NCI-H2171 treated with DMSO at 0.1 percent for 48 hours (cell line): ENCODE measurements around the gene SMIM44.
"Not testable (repeated sequence)": the region's sequence is repeated elsewhere in the genome, so short reads cannot be mapped to it uniquely, and the experiment has no call there.

Experiments used
- DNase-seq: peaks from one replicate; lab custom pipeline; 2025; lab: John Stamatoyannopoulos, UW

The SMIM44 gene

DNA sequence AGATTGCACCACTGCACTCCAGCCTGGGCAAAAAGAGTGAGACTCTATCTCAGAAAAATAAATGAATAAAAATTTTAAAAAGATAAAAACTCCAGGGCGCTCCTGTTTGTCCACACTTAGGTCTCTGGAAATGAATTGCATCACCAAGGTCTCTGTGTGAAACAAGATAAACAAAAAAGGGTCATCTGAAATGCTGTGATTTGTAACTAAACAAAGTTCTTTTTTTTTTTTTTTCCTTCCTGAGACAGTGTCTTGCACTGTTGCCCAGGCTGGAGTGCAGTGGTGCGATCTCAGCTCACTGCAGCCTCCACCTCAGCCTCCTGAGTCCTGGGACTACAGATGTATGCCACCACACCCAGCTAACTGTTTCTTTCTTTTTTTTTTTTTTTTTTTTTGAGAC, 34.4 kb upstream of the SMIM44 start:
- no peak for DNase-seq

DNA sequence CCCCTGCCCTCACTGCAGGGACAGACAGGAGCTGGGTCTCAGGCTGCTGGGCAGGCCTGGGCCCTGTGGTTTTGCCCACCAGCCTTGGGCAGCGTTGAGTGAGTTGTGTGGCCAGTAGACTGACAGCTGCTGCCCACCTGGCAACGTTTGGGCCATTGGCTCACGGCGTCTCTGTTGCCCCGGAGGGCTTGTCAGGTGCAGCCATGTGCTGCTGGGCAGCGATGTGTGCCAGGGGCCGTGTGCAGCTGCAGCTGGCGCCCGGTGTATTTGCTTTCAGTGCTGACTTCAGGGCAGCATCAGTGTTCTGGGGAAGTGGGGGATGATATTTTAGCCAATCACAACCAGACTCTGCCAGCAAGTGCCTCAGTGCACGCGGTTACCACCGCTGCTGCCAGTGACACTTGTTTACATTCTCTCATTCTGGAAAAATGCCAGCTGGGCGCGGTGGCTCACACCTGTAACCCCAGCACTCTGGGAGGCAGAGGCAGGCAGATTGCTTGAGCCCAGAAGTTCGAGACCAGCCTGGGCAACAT, 33.5 kb upstream of the SMIM44 start:
- peak; percentile 79 for DNase-seq

DNA sequence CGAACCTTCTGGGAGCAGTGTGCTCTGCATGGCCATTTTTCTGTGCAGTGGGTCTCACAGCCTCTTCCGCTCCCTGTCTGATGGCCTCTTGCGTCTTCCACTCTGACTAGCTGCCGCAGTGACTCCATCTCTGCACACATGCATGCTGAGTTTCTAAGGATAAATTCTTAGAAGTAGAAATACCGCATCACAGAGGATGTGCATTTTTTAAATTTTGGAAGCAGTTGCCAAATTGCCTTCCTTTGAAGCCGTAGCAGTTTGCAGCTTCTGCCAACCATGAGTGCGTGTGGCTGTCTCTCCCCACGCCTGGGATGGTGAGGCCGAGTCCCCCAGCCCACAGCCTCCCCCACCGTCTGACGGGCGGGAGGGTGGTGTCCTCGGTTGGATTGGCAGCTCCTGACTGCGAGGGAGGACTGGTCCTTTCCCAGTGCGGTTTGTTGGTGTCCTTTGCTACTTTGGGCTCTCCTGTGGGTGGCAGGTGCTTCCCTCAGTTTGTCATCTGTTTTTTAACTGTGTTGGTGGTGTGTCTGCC, 32.7 kb upstream of the SMIM44 start:
- no peak for DNase-seq

DNA sequence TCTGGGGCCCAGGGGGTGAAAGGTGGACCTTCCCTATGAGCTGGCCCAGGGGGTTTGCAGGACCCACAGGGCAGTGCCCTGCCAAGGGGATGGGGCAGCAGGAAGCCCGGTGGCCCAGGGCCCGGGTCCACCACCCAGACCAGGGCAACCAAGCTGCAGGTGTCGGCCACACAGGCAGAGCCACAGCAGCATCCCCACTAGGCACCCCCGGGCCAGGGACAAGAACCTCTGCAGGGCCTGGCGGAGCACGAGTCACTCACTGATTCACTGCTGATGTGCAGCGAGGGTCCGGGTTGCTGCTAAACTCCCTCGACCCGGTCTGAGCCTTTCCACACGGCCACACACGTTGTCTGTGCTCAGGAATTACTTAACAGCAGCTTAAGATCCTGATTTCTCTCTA, 31.7 kb upstream of the SMIM44 start:
- no peak for DNase-seq

DNA sequence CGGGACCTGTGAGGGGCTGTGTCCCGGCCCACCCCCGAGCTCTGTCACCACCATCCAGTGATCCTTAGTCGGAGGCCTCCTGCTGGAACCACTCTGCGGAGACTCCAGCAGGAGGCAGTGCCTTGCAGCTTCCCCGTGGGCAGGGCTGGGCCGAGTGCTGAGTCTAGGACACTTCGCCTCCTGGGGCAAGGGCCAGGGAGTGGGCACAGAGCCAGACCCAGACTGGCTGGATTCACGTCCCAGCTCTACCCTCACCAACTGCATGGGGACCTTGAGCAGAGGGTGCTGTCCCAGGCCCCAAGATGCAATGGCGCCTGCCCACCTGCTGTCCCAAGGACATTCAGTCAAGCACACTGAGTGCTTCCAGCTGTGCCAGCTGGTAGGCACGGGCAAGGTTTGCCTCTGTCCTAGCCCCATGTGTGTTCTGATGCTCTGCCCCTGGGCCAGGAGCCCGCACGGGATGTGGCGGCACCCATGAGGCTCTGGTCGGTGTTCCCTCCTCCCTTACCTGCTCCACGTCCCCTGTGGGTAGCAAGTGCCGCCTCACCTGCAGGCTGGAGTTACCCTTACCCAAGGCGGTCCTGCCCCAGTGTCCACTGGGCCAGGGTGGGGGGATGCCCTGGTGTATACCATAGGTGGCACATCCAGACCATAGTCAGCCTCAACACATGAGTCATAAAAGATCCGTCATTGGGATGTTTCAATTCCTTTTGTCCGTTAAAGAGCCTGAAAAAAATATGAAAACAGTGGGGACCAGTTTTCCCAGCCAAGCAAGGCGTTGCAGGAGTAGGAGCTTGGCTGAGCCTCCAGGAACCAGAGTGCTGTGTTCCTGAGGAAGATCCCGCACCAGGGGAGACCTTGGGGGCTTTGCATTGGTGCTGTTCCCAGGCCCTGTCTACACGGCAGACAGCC, 30.2 kb upstream of the SMIM44 start:
- DNase-seq: no peak

DNA sequence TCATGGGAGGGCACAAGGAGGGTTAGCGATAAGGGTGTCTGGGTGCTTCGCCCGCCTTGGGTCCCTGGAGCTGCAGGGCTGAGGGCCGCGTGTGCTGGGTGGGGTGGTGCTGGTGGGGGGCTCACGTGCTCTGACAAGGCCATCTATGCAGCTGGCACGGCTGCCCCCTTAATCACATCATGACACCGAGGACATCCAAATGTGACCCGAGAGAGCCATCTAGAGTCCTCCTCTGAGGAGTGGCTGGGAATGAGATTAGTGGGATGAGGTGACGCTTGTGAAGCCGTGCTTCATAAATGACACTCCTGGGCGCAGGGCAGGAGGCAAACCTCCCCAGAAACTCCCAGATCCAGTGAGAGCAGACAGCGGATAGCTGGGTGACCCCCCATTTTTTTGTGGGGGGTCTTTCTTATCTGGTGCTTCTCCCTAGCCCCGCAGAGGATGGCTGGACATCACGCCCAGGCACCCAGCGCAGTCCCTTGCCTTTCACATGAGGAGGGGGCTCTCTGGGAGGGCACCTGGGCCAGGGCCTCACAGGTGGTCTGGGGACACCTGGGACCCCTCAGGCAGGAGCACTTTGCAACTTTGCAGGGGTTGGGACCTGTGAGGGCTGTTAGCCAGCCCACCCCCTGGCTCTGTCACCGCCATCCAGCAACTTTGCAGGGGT, 29.5 kb upstream of the SMIM44 start:
- DNase-seq: no peak

DNA sequence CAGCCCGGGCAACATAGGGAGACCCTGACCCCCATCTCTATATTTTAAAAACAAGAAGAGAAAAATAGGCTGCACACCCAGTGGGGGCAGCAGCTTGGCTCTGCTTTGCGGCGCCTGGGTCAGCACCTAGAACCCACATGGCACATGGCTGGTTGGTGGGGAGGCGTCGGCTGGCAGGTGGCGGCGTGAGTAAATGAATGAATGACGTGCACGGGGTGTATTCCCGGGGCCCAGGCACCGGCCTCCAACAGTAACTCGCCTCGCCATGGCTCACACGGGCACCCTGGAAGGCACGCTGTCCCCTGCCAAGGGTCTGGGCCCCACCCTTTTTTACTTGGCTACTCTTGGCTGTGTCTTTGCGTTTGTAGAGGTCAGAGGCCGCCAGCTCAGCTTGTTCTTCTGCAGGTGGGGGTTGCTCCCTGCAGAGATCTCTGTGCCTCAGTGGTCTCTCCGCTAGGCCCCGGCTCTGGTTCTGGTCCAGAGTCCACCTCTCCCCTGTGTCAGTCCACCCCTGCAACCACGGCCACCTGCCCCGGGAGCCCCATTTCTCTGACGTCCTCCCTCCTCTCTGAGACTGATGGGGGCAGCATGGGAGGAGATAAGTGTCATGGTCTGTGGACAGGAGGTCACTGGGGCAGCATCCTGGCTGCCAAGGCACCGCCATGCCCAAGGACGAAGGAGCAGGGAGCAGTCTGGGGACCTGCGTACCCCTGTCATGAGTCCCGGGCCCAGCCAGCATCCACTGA, 28.4 kb upstream of the SMIM44 start:
- no peak for DNase-seq

DNA sequence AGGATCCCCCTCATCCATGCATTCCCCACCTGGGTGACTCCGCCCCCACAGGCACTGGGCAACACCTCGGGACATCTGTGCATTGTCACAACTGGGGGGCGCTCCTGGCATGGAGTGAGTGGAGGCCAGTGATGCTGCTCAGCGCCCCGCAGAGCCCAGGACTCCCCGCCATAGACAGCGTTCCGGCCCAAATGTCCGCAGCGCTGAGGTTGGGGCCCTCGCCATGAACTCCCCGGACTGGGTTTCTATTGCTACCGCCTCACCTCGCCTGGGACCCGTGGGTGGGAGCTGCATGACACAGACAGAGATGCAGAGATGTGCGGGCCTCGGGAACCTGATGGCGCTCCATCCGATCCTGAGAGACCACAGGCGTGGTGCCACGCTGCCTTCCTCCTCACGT, 27.5 kb upstream of the SMIM44 start:
- DNase-seq: no peak

DNA sequence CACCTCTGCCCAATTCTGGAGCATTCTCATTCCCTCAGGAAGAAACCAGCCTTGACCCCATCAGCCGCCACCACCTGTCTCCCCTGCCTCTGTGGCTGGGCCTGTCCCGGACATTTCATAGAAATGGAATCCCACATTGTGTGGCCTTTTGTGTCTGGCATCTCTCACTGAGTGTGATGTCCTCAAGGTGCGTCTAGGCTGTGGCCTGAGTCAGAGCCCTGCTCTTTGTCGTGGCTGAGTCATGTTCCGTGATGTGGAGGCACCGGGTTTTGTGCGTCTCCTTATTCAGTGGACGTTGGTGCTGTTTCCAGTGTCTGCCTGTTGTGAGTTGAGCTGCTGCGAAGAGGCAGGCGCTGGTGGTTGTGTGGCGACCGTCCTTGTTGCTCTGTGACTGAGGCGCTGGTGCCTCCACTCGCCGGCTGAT, 26.3 kb upstream of the SMIM44 start:
- no peak for DNase-seq

DNA sequence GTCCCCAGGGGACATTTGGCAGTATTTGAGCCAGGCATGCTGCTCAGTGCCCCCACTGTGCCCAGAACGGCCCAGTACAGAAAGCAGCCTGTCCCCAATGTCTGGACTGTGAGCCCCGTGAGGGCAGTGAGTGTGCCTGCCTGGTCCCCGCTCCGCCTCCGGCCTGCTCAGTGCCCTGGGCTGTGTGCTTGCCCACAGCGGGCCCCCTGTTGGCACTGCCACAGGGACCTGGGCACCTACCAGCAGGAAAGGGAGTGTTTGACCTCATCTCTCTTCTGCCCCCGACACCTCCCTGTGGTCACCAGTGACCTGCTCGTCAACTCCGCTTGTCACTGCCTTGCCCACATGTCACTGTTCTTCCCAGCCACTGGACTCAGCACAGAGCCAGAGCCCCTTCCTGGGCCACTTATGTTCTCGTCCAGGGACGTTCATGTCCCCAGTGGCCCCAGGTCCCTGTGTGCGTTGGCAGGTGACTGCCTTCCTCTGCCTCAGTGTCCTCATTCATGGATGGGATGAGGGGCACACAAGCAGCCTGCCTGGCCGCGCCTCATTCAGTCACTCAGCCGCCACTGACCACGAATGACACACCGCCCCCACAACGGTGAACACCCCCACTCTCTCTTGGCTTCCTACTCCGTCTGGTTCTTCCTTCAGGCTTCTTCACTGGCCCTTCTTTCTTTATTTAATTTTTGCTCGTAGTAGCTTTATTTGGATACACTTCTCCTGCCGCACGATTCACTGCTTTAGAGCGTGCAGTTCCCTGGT, 25.7 kb upstream of the SMIM44 start:
- DNase-seq: no peak

DNA sequence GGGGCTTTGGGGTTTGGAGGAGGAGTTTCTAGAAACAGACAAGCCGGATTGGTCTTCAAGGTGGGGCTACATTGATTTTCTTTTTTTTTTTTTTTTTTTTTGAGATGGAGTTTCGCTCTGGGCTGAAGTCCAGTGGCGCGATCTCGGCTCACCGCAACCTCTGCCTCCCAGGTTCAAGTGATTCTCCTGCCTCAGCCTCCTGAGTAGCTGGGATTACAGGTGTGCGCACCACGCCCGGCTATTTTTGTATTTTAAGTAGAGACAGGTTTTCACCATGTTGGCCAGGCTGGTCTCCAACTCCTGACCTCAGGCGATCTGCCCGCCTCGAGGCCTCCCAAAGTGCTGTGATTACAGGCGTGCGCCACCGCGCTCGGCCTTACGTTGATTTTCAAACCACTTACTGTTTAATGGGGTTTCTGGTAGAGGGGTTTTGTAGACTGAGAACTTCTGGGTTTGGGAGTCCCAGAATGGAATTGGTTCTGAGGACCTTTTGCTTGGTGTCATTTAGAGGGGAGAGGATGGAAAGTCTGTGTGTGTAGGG, 24.9 kb upstream of the SMIM44 start:
- DNase-seq: not testable (repeated sequence)

DNA sequence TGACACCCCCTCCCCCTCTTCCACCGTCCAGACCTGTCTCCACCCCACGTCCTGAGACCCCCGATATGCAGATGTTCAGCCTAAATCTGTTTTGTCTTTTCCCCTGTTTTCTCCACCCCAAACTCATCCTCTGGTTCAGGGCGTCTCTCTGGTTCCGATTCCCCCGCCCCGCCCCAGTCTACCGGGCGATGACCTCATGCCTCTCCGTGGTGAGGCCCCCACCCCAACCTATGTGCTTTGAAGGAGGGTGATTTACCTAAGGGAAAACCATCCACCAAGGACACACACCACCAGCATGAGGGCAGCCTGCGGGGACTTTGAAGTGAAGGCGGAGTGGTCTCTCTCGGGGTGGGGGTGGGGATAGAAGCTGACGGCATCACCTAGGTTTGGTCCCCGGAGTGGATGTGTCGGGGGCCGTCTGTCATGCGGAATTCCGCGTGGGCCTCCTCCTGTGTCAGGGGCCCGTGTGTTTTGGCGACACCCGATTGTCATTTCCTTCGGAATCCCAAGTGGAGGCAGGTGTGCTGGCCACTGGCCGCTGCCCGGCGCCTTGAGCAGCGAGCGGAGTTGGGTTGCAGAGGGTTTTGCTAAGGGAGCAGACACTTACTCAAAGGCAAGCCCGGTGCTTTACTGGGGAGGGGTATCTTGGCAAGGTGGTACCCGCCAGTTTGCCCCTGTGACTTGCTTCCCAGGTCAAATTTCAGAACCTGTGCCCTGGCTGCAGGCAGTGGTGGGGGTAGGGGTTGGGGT, 24.3 kb upstream of the SMIM44 start:
- DNase-seq: no peak

DNA sequence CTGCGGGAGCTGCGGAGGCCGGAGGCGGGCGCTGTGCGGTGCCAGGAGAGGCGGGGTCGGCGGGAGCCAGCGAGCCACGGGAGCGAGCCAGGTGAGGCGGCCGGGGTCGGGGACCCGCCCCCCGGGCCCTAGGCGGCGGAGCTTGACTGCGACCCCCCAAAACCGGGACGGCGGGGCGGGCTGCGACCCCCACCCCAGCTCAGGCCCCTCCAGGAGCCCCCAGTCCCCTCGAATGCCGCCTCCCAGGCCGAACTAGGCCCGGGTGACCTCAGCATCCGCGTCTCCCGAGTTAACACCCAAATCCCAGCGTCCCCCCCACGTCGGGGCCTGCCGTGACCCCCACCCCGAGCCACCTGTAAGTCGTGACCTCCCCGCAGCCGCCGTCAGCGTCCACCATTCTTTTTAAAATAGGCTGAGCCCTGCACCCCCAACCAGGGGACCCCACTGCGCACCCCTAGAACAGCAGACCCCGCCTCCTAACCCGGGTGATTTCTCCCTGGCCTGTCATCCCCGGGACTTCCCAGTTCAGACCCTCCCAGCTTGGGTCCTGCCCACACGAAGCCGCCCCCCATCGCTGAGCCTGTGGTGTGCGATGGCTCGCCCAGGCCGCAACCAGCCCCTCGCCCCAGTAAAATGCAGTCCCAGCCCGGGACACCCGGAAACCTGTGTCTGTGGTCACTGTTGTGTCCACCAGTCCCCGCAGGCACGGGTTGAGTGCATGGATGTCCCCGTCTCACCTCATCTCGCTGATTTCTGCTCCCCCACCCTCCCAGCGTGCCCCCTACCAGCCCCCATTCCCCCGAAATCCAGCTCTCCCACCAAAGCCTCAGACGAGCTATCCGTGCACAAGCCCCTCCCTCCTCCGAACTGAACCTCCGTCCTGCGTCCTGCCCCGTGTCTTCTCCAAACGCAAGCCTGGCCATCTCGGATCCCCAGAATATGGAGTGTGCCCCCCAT, 23.4 kb upstream of the SMIM44 start:
- DNase-seq: no peak

DNA sequence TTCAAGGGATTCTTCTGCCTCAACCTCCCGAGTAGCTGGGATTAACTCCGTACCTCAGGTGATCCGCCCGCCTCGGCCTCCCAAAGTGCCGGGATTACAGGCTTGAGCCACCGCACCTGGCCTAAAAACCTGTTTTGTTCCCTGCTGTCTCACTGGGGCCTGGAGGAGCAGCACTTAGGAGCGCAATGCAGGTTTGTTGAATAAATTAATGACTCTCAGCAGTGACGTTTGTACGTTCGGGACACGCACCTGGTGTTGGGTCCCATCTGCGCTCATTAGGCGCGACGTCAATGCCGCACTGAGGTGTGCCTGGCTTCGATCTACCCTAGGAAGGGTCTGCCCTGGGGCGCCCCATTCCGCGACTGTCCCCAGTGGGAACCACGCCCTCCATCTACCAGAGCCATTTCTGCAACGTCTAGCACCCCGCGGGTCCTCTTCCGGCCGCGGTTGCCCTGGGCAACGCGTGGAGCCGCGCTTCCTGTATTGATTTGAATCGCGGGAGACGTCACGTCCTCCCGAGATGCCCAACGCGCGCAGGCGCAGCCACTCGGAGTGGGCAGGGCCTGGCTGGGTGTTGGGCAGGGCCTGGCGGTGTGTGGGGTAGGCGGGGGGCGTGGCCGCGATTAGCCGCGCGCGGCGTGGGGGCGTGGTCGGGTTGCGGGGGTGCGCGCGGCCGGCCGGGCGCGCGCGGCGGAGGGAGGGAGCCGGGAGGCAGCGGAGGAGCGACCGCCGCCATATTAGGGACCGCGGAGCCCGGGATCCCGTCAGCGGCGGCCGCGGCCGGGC, 22.6 kb upstream of the SMIM44 start, which contains the start of gene FZR1:
Gene FZR1 (plus strand): TSS at position 714 of the 786 bp plus-strand sequence. CDS start 16,679 bp downstream, outside the sequence.
- DNase-seq: peak; percentile 98

DNA sequence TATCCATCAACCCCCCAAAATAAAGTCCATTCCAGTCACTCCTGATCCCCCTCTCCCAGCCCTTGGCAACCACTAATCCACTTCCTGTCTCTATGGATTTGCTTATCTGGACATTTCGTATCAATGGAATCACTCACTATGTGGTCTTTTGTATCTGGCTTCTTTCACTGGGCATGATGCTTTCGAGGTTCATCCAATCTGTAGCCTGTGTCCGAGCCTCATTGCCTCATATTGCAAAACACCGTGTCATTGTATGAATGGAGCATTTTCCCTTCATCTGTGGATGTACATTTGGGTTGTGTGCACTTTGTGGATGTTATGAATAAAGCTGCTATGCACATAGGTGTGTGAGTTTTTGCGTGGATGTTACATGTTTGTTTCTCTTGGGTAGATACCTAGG, 21.5 kb upstream of the SMIM44 start:
- no peak for DNase-seq

DNA sequence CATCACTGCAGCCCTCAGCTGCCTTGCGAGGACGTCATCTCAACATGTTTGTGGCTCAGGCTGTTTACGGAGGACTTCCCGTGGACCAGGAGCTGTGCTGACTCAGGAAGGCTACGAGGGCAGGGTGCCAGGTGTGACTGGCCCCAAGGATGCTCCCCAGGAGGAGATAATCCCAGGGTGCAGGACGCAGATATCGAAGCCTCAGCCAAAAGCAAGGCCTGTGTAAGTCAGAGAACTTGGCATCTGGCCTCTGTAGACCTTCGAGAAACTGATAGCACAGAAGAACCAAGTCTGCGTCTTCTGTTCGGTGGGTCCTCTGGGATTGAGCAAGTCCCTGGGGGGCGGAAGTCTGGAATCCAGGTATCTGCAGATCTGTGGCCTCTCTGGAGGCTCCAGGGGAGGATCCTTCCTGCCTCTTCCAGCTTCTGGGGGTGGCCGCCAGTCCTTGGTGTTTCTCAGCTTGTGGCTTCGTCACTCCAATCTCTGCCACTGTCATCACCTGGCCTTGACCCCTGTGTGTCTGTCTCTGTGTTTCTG, 19.9 kb upstream of the SMIM44 start:
- DNase-seq: no peak

DNA sequence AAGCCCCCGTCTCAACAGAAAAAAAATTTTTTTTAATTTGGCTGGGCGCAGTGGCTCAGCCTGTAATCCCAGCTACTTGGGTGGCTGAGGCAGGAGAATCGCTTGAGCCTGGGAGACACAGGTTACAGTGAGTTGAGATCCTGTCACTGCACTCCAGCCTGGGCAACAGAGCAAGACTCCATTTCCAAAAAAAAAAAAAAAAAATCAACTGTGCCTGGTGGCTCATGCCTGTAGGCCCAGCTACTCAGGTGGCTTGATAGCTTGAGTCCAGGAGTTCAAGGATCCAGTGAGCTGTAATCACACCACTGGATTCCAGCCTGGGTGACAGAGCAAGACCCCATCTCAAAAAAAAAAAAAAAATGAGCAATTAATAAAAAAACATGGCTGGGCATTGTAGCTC, 18.5 kb upstream of the SMIM44 start:
- no peak for DNase-seq
